DND-41 (cell line): ENCODE data around the gene FMNL3.

Experiments used
- ATAC-seq: fragments of 200-7000 bp; cut with Tn5 transposase; 3 replicates; pipeline ENCODE4 v1.9.1; 2021; ENCODE audit warnings: low read depth; ENCODE audit not compliant: insufficient read depth
- DNase-seq: peaks from one replicate; pipeline ENCODE4 v3.0.0-alpha.2; 2020
- H2AFZ ChIP-seq: 2 replicates; pipeline ENCODE4 v1.6.0; 2012; ENCODE audit warnings: low read depth, low read length
- H3K27ac ChIP-seq: 2 replicates; pipeline ENCODE4 v1.5.1; 2012; ENCODE audit warnings: low read length, inconsistent platforms
- H3K27me3 ChIP-seq: fragments of 200-600 bp; sonication (generic); 2 replicates; pipeline ENCODE4 v1.6.0; 2012; ENCODE audit warnings: low read length, mild to moderate bottlenecking, inconsistent platforms; ENCODE audit not compliant: insufficient read depth, poor library complexity
- H3K36me3 ChIP-seq: 2 replicates; pipeline ENCODE4 v1.5.1; 2012; ENCODE audit warnings: low read length, inconsistent platforms; ENCODE audit not compliant: insufficient read depth
- H3K4me1 ChIP-seq: 2 replicates; pipeline ENCODE4 v1.5.1; 2012; ENCODE audit warnings: mild to moderate bottlenecking, low read length; ENCODE audit not compliant: insufficient read depth
- H3K4me2 ChIP-seq: 2 replicates; pipeline ENCODE4 v1.6.0; 2012; ENCODE audit warnings: mild to moderate bottlenecking, moderate library complexity, low read length, inconsistent platforms; ENCODE audit not compliant: insufficient read depth
- H3K4me3 ChIP-seq, 2 experiments: fragments of 200-600 bp in 1 of 2; shearing (Covaris generic) in 1 of 2; 2 replicates each; pipeline ENCODE4 v1.5.1; 2012 to 2016; ENCODE audit warnings: inconsistent platforms in 2 of 2, low read length in 2 of 2, mild to moderate bottlenecking in 2 of 2, low read depth in 1 of 2, moderate library complexity in 1 of 2
- H3K79me2 ChIP-seq: 2 replicates; pipeline ENCODE4 v1.6.0; 2012; ENCODE audit warnings: low read length, inconsistent platforms; ENCODE audit not compliant: insufficient read depth
- H3K9ac ChIP-seq: 2 replicates; pipeline ENCODE4 v1.6.0; 2012; ENCODE audit warnings: low read depth, mild to moderate bottlenecking, inconsistent platforms, low read length, moderate library complexity
- H3K9me3 ChIP-seq: 2 replicates; pipeline ENCODE4 v1.5.1; 2012; ENCODE audit warnings: low read length, moderate library complexity, mild to moderate bottlenecking, inconsistent platforms; ENCODE audit not compliant: insufficient read depth, severe bottlenecking
- H4K20me1 ChIP-seq: 2 replicates; pipeline ENCODE4 v1.6.0; 2012; ENCODE audit warnings: low read length; ENCODE audit not compliant: insufficient read depth
- EZH2 ChIP-seq: IDR thresholded peaks from 3 replicates; pipeline ENCODE4 v1.6.1; 2012; ENCODE audit warnings: borderline replicate concordance, low read depth, mild to moderate bottlenecking, moderate library complexity, low read length, inconsistent platforms; ENCODE audit not compliant: severe bottlenecking
- TF ChIP-seq, protein P1 (sequence below): IDR thresholded peaks from 2 replicates; pipeline ENCODE4 v1.5.1; 2012; ENCODE audit warnings: borderline replicate concordance, low read length, moderate library complexity, mild to moderate bottlenecking; ENCODE audit not compliant: poor library complexity, severe bottlenecking; ENCODE audit errors: extremely low read depth

The FMNL3 gene

DNA sequence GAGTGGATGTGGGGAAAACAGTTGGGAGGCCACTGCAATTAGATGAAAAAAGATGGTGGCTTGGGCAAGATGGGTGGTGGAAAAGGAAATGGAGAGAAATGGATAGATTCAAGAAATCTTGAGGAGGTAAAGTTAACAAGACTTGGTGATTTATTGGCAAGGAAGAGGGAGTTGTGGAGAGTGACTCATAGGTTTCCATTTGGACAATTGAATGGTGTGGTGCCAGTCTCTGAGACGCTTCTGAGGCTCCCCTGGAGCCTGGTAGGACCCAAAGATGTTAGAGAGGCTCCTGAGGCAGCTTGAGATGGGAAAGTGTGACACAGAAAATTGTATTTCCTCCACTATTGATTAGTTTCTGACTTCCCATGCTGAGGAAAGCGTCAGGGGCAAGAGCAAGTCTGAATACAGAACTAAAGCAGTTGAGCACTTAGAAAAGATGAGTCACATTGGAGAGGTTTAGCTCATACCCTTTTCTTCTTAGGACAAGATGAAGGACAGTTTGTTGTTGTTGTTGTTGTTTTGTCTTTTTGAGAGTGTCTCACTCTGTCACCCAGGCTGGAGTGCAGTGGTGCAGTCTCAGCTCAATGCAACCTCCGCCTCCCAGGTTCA lies 79.3 kb downstream of the FMNL3 start:
- no peak overlapping the region for H2AFZ ChIP-seq
- ATAC-seq, result no peak
- H4K20me1 ChIP-seq, result no peaks in the 10 kb centered on the region
- H3K27ac ChIP-seq, result no peak overlapping the region
- no peaks in the 10 kb centered on the region for H3K79me2 ChIP-seq
- peaks cover 5% of the 10 kb centered on the region for H3K27me3 ChIP-seq
- H3K4me1 ChIP-seq, result peaks cover 6% of the 10 kb centered on the region
- TF ChIP-seq EZH2, result no peak
- TF ChIP-seq, protein P1, sequence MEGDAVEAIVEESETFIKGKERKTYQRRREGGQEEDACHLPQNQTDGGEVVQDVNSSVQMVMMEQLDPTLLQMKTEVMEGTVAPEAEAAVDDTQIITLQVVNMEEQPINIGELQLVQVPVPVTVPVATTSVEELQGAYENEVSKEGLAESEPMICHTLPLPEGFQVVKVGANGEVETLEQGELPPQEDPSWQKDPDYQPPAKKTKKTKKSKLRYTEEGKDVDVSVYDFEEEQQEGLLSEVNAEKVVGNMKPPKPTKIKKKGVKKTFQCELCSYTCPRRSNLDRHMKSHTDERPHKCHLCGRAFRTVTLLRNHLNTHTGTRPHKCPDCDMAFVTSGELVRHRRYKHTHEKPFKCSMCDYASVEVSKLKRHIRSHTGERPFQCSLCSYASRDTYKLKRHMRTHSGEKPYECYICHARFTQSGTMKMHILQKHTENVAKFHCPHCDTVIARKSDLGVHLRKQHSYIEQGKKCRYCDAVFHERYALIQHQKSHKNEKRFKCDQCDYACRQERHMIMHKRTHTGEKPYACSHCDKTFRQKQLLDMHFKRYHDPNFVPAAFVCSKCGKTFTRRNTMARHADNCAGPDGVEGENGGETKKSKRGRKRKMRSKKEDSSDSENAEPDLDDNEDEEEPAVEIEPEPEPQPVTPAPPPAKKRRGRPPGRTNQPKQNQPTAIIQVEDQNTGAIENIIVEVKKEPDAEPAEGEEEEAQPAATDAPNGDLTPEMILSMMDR, result no peak
- no peak for DNase-seq
- H3K9ac ChIP-seq, result no peak overlapping the region
- H3K4me3 ChIP-seq, result no peak overlapping the region
- H3K36me3 ChIP-seq, result no peaks in the 10 kb centered on the region
- no peaks in the 10 kb centered on the region for H3K9me3 ChIP-seq
- H3K4me2 ChIP-seq, result no peak overlapping the region

DNA sequence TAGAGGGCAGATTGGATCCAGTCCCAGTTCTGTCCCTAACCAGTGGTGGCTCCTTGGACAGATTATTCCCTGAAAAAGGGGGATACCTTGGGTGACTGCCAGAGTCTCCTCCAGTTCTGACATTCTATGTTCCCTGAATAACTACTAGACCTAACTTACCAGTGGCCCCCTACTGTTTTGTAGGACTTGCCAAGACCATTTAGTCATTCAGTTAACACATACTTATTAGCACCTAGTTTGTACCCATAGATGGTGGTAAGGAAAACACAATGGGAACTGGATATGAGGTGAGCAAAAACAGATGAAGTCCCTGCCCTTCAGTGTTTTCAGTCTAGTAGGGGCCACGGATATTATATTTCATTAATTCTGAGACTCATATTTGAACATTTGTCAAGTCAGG lies 80.4 kb downstream of the FMNL3 start:
- Histone ChIP-seq H3K9ac (no peak overlapping the region), H3K27ac (no peak overlapping the region), H3K79me2 (no peaks in the 10 kb centered on the region), H2AFZ (no peak overlapping the region), H3K36me3 (no peaks in the 10 kb centered on the region), H3K4me1 (peaks cover 17% of the 10 kb centered on the region), H3K9me3 (no peaks in the 10 kb centered on the region), H3K27me3 (peaks cover 5% of the 10 kb centered on the region), H3K4me2 (no peak overlapping the region), H3K4me3 (no peak overlapping the region), H4K20me1 (no peaks in the 10 kb centered on the region)
- no peak for ATAC-seq
- no peak for TF ChIP-seq EZH2
- TF ChIP-seq, protein P1, result no peak
- no peak for DNase-seq

DNA sequence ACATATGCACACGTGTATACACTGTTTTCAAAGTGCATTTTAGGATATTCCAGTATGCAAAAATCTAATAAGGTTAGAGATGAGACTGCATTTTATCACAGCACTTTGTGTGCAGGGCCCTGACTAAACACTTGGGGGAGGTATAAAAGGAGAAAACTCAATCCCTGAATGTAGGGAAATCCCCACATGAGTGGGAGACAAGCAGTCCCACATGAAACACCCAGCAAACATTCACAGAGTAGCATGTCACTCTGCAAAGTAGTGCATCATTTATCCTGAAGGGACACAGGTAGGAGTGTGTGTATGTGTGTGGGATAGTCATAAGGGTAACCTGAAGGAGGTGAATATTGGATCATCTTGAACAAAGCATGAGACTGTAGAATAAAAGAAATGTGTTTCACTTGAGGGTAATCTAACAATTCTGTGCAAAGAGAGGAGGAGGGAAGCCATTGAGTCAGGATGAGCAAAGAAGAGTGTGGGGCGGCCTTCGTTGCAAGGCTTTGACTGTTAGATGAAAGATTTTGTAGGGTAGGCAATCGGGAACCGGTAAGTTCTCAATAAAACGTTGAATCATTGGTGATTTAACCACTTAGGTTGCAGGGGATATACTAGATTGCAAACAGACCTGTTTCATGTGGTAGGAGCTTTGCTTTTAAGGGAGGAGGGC lies 80.9 kb downstream of the FMNL3 start:
- Histone ChIP-seq H4K20me1 (0 out of 2 replicates have a peak, but pooled peaks cover 2% of the 10 kb centered on the region), H3K4me3 (no peak overlapping the region), H3K27me3 (peaks cover 5% of the 10 kb centered on the region), H2AFZ (no peak overlapping the region), H3K4me2 (no peak overlapping the region), H3K9ac (no peak overlapping the region), H3K79me2 (no peaks in the 10 kb centered on the region), H3K4me1 (peaks cover 22% of the 10 kb centered on the region), H3K27ac (no peak overlapping the region), H3K36me3 (no peaks in the 10 kb centered on the region), H3K9me3 (no peaks in the 10 kb centered on the region)
- ATAC-seq (no peak), DNase-seq (no peak)
- TF ChIP-seq, protein P1, result peak; percentile 29
- no peak for TF ChIP-seq EZH2
